GM20431 (cell line): ENCODE measurements around the gene RGS4.

Experiments
- in situ Hi-C: fragments of 300-500 bp; cut with MseI, MboI; formaldehyde crosslinking; loops from one replicate; pipeline ENCODE4 v1.15.0; 2020; ENCODE audit warnings: low sequenced_read_pairs; ENCODE audit not compliant: unreplicated experiment

Gene RGS4

GRCh38 chr1:163090321-163090945, 21.3 kb downstream of the RGS4 start:
- in situ Hi-C loops = no loop called here

- in situ Hi-C loops = no loop called here
Measured at GRCh38 chr1:163093169-163093568, 24.0 kb downstream of the RGS4 start.

DNA sequence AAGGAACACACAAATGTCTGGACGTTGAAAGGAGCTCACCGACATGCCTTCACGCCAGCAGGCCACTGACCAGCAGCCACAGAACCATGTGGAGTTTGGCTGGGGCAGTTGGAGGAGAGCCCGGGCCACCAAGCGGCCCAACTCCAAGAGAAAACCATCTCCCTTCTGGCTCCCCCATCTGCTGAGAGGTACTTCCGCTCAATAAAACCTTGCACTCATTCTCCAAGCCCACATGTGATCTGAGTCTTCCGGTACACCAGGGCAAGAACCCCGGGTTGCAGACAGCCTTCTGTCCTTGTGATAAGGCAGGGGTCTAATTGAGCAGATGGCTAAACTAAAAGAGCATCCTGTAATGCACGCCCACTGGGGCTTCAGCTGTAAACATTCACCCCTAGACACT, 24.4 kb downstream of the RGS4 start:
- in situ Hi-C loops = no loop called here

DNA sequence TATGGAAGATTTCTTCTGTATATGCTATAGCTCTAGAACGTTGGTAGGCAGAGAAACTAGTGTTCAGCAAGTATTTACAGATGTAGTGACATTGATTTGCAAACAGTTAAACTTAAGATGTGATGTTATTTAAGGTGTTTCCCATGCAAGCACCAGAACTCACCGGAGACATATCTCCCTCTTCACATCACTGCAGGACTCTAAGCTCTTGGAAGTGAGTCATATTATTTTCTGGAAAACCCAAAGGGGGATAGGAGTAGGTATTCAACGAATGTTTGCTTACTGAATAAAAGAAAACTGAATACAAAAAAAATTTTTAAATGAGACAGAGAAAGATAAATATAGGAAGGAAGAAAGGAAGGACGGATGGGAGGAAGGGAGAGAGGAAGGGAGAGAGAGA, 25.0 kb downstream of the RGS4 start:
- in situ Hi-C loops = no loop called here

- in situ Hi-C loops = no loop called here
Measured at GRCh38 chr1:163094589-163094988, 25.4 kb downstream of the RGS4 start.

GRCh38 chr1:163095213-163095612, 26.1 kb downstream of the RGS4 start:
- in situ Hi-C loops = no loop called here

DNA sequence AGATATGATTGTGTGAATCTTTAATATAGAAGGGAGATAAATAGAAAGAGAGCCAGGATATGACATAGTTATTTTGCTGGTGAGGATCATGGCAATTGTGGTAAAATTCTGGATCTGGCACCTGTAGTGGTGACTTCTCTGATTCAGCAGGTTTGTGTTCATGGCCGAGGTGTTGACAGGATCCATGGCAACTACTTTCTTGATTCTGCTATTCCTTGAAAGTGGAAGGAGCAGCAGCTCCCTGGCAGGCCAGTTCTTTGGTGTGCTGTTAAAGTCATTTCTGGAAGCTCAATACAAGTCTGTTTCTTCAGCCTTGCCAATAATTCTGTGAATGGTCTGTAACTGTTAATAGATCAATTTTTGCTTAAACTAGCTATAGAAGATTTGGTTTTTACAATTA, 33.4 kb downstream of the RGS4 start:
- in situ Hi-C loops = no loop called here

DNA sequence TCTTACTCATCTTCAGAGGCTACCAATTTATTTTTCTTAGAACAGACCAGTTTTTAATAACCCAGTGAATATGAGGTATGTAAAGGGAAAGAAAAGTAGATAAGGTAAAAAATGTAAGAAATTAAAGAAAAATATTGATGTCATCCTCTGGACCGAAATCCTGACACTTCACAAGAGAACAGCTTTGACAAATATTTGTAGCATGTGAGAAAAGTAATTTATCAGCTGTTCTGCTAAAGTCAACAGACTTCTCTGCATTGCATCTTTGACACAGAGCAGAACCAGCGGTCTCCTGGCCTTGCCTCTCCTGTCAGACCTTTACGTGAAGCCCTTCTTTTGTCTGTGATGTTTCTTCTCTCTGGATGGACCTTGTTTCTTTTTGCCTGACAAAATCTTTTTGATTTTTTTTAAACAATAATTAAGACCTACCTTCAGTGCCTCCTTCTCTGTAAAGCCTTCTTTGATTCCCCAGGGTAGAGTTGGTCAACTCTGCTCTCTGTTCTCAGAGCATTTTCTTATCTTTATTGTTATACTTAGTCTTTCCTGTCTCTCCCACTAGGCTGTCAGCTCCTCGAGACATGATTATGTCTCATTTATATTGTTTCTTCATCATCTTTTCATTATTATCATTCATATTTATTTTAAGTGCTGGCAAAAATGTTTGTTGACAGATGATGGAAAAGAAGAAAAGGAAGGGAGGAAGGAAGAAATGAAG, 35.4 kb downstream of the RGS4 start:
- in situ Hi-C loops = no loop called here

- in situ Hi-C loops = no loop called here
Measured at GRCh38 chr1:163106364-163106987, 37.3 kb downstream of the RGS4 start.

- in situ Hi-C loops = no loop called here
Measured at GRCh38 chr1:163107655-163108054, 38.5 kb downstream of the RGS4 start.

GRCh38 chr1:163115887-163116286, 46.7 kb downstream of the RGS4 start:
- in situ Hi-C loops = no loop called here

DNA sequence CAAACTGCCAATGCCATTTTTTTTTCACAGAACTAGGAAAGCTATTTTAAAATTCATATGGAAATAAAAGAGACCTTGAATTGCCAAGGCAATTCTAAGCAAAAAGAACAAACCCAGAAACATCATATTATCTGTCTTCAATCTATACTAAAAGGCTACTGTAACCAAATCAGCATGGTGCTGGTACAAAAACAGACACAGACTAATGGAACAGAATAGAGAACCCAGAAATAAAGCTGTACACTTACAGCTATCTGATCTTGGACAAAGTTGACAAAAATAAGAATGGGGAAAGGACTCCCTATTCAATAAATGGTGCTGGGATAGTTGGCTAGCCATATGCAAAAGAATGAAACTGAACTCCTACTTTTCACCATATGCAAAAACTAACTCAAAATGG, 50.5 kb downstream of the RGS4 start:
- in situ Hi-C loops = no loop called here

DNA sequence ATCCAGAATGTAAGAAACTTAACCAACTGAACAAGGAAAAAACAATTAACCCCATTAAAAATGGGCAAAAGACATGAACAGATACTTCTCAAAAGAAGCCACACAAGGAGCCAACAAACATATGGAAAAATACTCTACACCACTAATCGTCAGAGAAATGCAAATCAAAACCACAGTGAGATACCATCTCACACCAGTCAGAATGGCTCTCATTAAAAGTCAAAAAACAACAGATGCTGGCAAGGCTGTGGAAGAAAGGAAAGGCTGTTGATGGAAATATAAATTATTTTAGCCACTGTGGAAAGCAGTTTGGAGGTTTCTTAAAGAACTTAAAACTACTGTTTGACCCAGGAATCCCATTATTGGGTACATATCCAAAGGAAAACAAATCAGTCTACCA, 51.2 kb downstream of the RGS4 start:
- in situ Hi-C loops = no loop called here

DNA sequence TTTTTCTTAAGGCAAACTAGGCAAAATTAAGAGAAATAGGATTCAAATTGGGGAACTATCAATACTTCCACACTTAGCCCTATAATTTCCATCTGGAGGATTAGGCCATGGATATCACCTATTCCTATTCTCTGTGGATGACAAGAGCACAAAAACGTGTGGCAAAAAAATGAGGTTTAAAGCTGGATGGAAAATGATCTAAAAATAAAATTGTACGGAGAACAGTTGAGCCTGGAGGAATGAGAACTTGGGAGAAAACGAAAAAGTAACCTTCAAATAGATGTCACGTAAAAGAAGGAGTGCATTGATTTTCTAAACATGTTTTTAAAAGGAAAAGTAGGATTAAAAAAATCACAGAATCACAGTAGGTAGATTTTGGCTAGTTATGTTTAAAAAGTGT, 55.7 kb downstream of the RGS4 start:
- in situ Hi-C loops = no loop called here
